GM12878 (cell line): Measurements from ENCODE around the gene MYO9B. TPM values are rescaled to one million over a fixed set of nuclear protein-coding genes. Genes with fewer than 3 reads are reported as not detected.

Source experiments
- ATAC-seq: fragments of 200-7000 bp; cut with Tn5 transposase; 3 replicates; pipeline ENCODE4 v1.9.1; 2020; ENCODE audit warnings: mild to moderate bottlenecking, moderate library complexity
- BruUV-seq: library from RNA; stranded (reverse); fragments of 400-500 nt; replicated peaks from 2 replicates; lab custom pipeline; 2021; lab: Mats Ljungman, UMichigan
- CTCF ChIA-PET: fragments of 300-600 bp; sonication (Branson Sonifier 250); formaldehyde crosslinking; extraction: SDS; loops from one replicate; lab custom pipeline; 2021; ENCODE audit warnings: inconsistent platforms; lab: Yijun Ruan, JAX
- POLR2A ChIA-PET: fragments of 350-600 bp; formaldehyde crosslinking; extraction: SDS; loops from one replicate; lab custom pipeline; 2021; ENCODE audit warnings: inconsistent platforms; lab: Charles Lee
- RAD21 ChIA-PET: fragments of 300-600 bp; sonication (Branson Sonifier 250); formaldehyde crosslinking; loops from one replicate; lab custom pipeline; 2023; ENCODE audit warnings: antibody characterized with exemption; ENCODE audit not compliant: unreplicated experiment; lab: Charles Lee
- SMC1A ChIA-PET: fragments of 300-600 bp; sonication (Branson Sonifier 250); formaldehyde crosslinking; loops from one replicate; lab custom pipeline; 2023; ENCODE audit not compliant: unreplicated experiment, uncharacterized antibody; lab: Charles Lee
- DNase-seq: peaks from one replicate; pipeline ENCODE4 v3.0.0-alpha.2; 2011; ENCODE audit warnings: low read depth, low spot score
- FAIRE-seq: peaks from 3 replicates; lab custom pipeline; 2011; peaks lifted over from hg19 to GRCh38; lab: Jason Lieb, UNC
- H2AFZ ChIP-seq: 2 replicates; pipeline ENCODE4 v1.6.0; 2011; ENCODE audit warnings: low read depth, low read length, control low read depth; ENCODE audit not compliant: control insufficient read depth
- H3K27ac ChIP-seq: 2 replicates; pipeline ENCODE4 v1.5.1; 2011; ENCODE audit warnings: control low read depth; ENCODE audit not compliant: control insufficient read depth, insufficient read depth
- H3K27me3 ChIP-seq, 2 experiments: replicated peaks in 1 of 2; 2 replicates each; pipeline versions ENCODE4 v1.6.0 to v1.6.1; 2011; ENCODE audit warnings: low read length in 1 of 2; ENCODE audit not compliant: control insufficient read depth in 2 of 2, insufficient read depth in 2 of 2
- H3K36me3 ChIP-seq, 2 experiments: 2 replicates each; pipeline ENCODE4 v1.5.1; 2011; ENCODE audit warnings: low read length in 1 of 2; ENCODE audit not compliant: control insufficient read depth in 2 of 2, insufficient read depth in 2 of 2
- H3K4me1 ChIP-seq: 2 replicates; pipeline ENCODE4 v1.6.1; 2011; ENCODE audit warnings: mild to moderate bottlenecking, low read length, moderate library complexity, mixed read lengths; ENCODE audit not compliant: control insufficient read depth, insufficient read depth
- H3K4me2 ChIP-seq: 2 replicates; pipeline ENCODE4 v1.6.0; 2011; ENCODE audit warnings: control low read depth; ENCODE audit not compliant: control insufficient read depth, insufficient read depth
- H3K4me3 ChIP-seq: fragments of 200-600 bp; sonication (generic); 2 replicates; pipeline ENCODE4 v1.5.1; 2016
- H3K79me2 ChIP-seq: 2 replicates; pipeline ENCODE4 v1.6.0; 2011; ENCODE audit warnings: low read length; ENCODE audit not compliant: control insufficient read depth, insufficient read depth
- H3K9ac ChIP-seq: 2 replicates; pipeline ENCODE4 v1.8.0; 2011; ENCODE audit warnings: low read length, control low read depth, mixed read lengths; ENCODE audit not compliant: control insufficient read depth, insufficient read depth
- H3K9me3 ChIP-seq: replicated peaks from 3 replicates; pipeline ENCODE4 v1.5.1; 2011; ENCODE audit warnings: mild to moderate bottlenecking, low read length; ENCODE audit not compliant: control insufficient read depth, insufficient read depth
- H4K20me1 ChIP-seq: 2 replicates; pipeline ENCODE4 v1.6.0; 2011; ENCODE audit not compliant: control insufficient read depth, insufficient read depth
- ATF3 ChIP-seq: IDR thresholded peaks from 2 replicates; pipeline ENCODE4 v1.6.1; 2011; ENCODE audit warnings: low read depth, mild to moderate bottlenecking, low read length, moderate library complexity, borderline replicate concordance; ENCODE audit errors: extremely low read depth
- CREM ChIP-seq: IDR thresholded peaks from 2 replicates; pipeline ENCODE4 v1.6.1; 2014; ENCODE audit warnings: antibody characterized with exemption, low read depth
- E2F8 ChIP-seq: fragments of 450-650 bp; IDR thresholded peaks from 2 replicates; pipeline ENCODE4 v1.6.1; 2018; ENCODE audit warnings: mild to moderate bottlenecking, low read depth, moderate library complexity; ENCODE audit not compliant: partially characterized antibody
- FOXM1 ChIP-seq: IDR thresholded peaks from 2 replicates; pipeline ENCODE4 v1.6.1; 2012; ENCODE audit warnings: low read depth, mild to moderate bottlenecking, inconsistent platforms, low read length, moderate library complexity
- NR2F1 ChIP-seq: fragments of 450-650 bp; conservative IDR thresholded peaks from 2 replicates; pipeline ENCODE4 v1.6.1; 2017; ENCODE audit warnings: mild to moderate bottlenecking
- POLR2AphosphoS5 ChIP-seq: IDR thresholded peaks from 2 replicates; pipeline ENCODE4 v1.6.1; 2011; ENCODE audit warnings: mild to moderate bottlenecking, low read length, inconsistent platforms
- RCOR1 ChIP-seq: conservative IDR thresholded peaks from 2 replicates; pipeline ENCODE4 v1.6.1; 2012; ENCODE audit warnings: low read depth, low read length, improper control_type of control experiment
- RELA ChIP-seq: fragments of 450-650 bp; IDR thresholded peaks from 2 replicates; pipeline ENCODE4 v1.8.0; 2014; ENCODE audit warnings: borderline replicate concordance; ENCODE audit not compliant: partially characterized antibody
- SIX5 ChIP-seq: IDR thresholded peaks from 2 replicates; pipeline ENCODE4 v1.6.1; 2011; ENCODE audit warnings: mild to moderate bottlenecking, low read depth, low read length, moderate library complexity; ENCODE audit not compliant: severe bottlenecking
- SKIL ChIP-seq: fragments of 450-650 bp; IDR thresholded peaks from 2 replicates; pipeline ENCODE4 v1.6.1; 2017; ENCODE audit warnings: mild to moderate bottlenecking, low read depth, inconsistent platforms; ENCODE audit not compliant: poor library complexity, severe bottlenecking
- SUZ12 ChIP-seq: fragments of 200-600 bp; sonication (generic); IDR thresholded peaks from one replicate; pipeline ENCODE4 v1.6.1; 2018; ENCODE audit warnings: antibody characterized with exemption, mild to moderate bottlenecking; ENCODE audit not compliant: unreplicated experiment
- TCF7 ChIP-seq: IDR thresholded peaks from 2 replicates; pipeline ENCODE4 v1.6.1; 2014; ENCODE audit warnings: antibody characterized with exemption, borderline replicate concordance
- ZNF622 ChIP-seq: fragments of 450-650 bp; IDR thresholded peaks from 2 replicates; pipeline ENCODE4 v1.6.1; 2017; ENCODE audit warnings: mild to moderate bottlenecking, inconsistent platforms
- WGBS: methylation state at CpG from one replicate; pipeline ENCODE4 v1.1.6; 2016; ENCODE audit warnings: low lambda C conversion rate; ENCODE audit not compliant: insufficient replicate concordance, insufficient coverage; ENCODE audit errors: missing lambda C conversion rate; 5-methylcytosine and 5-hydroxymethylcytosine counted together
- in situ Hi-C: fragments of 300-500 bp; cut with MboI; formaldehyde crosslinking; loops from 9 replicates; pipeline ENCODE4 v1.14.3; 2018; ENCODE audit warnings: mixed read lengths
- intact Hi-C: fragments of 100-400 bp; cut with micrococcal nuclease; formaldehyde crosslinking; loops from one replicate; pipeline ENCODE4 v1.14.2; 2022; ENCODE audit not compliant: unreplicated experiment
- polyA plus RNA-seq, 11 experiments: library from polyadenylated mRNA; depleted of rRNA in 4 of 11; unstranded in 6 of 11; stranded (reverse) in 5 of 11; fragments of >200 nt; fragmentation: Nextera tagmentation in 4 of 11; fragmentation: Illumina TruSeq in 1 of 11; extraction: Ambion mirVana in 4 of 11; extraction: Trizol in 1 of 11; gene quantifications; 1 replicate in 1 of 11; 2 replicates in 10 of 11; pipeline versions ENCODE4 v1.2.1 to v1.2.3, GENCODE V29; 2011 to 2016; ENCODE audit warnings: inconsistent platforms in 2 of 11, missing spikeins in 2 of 11, low read depth in 1 of 11
- total RNA-seq, 4 experiments: library from RNA; depleted of rRNA in 3 of 4; stranded (reverse); fragments of >200 nt in 3 of 4; fragmentation: Illumina TruSeq in 1 of 4; extraction: Trizol in 1 of 4; gene quantifications; 2 replicates each; pipeline versions ENCODE4 v1.2.1 to v1.2.3, GENCODE V29; 2013 to 2021

Gene MYO9B
- total and polyA plus RNA-seq, 10 of the 15 experiments (the other 5 are each of a cell fraction or from before 2014, with no cell fraction given), result 5.4 to 165 (median 45.8) TPM

GRCh38 chr19:17127671-17128070 is 52.1 kb downstream of the MYO9B start (continued):
- TF ChIP-seq SKIL, result no peak

- in situ Hi-C loops, result no loop called here
- TF ChIP-seq TCF7 (no peak), ZNF622 (no peak), SIX5 (no peak), POLR2AphosphoS5 (no peak), E2F8 (no peak), ATF3 (no peak), FOXM1 (no peak), RCOR1 (no peak), NR2F1 (no peak), SUZ12 (no peak), RELA (no peak), CREM (no peak)
- Histone ChIP-seq H3K4me1 (peaks cover 37% of the 10 kb centered on the region), H2AFZ (no peak overlapping the region), H3K4me3 (no peak overlapping the region), H3K9me3 (no peaks in the 10 kb centered on the region), H3K79me2 (peaks cover 43% of the 10 kb centered on the region), H3K36me3 (peaks cover 10 to 17% of the 10 kb centered on the region in 2 experiments), H3K4me2 (no peak overlapping the region), H3K9ac (no peak overlapping the region), H4K20me1 (no peaks in the 10 kb centered on the region), H3K27ac (no peak overlapping the region), H3K27me3 (no peaks in the 10 kb centered on the region)
- RAD21 ChIA-PET, result no interaction called here
- SMC1A ChIA-PET, result interaction anchor here (1.5 to 7.3 kb wide), 2 partner anchors 19 to 47 kb away, joined by 5 to 88 read pairs; partner anchors contain the start of gene MYO9B
- CTCF ChIA-PET, result no interaction called here
- POLR2A ChIA-PET, result interaction anchor here (1.1 to 1.3 kb wide), 2 partner anchors 18 to 55 kb away, joined by 3 read pairs; no protein-coding TSS in a partner anchor
- no peak for DNase-seq
- ATAC-seq, result no peak
- no peak for FAIRE-seq
- intact Hi-C loops, result no loop called here
- no TSS peak for BruUV-seq
- 96% methylated on average over 12 of the region's 12 CpGs for WGBS
Observed at GRCh38 chr19:17128403-17128802, 52.8 kb downstream of the MYO9B start.
